Hematopoietic multipotent progenitor cell treated with erythropoietin and hydrocortisone succinate and interleukin-3 and kit ligand, for 15 days (in vitro differentiated cells): Measurements from ENCODE around the gene CARD9.

Experiments used
- DNase-seq: peaks from one replicate; pipeline ENCODE4 v3.0.0-alpha.2; 2015; ENCODE audit warnings: low spot score

CARD9 gene

DNA sequence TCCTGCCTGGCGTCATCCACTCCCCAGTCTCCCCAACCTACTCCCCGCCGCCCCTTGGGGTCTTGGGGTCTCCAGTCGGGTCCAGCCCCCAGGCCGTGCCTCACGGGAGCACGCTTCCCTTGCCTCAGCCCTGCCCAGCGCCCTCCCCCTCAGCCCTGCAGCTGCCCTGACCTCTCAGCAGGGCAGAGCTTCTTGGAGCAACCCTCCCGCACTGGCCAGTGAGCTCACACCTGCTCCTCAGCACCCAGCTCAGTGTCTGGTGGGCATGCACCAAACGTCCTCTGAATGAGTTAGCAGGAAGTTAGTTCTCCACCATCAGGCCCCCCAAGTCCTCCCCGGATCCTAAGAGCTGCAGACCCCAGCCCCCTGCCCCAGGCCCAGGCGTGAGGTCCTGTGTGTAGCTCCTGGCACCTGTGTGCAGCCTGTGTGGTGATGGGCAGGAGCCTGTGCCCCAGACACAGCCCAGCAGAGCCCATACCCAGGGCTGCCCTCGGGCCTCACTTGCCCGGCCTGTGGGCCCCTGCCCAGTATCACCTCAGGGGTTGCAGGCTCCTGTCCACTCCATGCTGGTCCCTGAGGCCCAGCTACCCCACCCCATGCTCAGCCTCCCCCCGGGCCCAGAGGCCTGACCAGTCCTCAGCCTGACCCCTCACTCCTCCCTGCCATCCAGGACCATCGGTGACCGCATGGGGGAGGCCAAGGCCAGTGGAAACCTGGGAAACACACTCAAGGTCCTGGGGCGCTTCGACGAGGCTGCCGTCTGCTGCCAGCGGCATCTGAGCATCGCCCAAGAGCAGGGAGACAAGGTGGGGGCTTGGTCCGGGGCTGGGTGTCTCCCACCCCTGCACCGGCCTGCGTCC is 37.9 kb downstream of the CARD9 start:
- DNase-seq: no peak

DNA sequence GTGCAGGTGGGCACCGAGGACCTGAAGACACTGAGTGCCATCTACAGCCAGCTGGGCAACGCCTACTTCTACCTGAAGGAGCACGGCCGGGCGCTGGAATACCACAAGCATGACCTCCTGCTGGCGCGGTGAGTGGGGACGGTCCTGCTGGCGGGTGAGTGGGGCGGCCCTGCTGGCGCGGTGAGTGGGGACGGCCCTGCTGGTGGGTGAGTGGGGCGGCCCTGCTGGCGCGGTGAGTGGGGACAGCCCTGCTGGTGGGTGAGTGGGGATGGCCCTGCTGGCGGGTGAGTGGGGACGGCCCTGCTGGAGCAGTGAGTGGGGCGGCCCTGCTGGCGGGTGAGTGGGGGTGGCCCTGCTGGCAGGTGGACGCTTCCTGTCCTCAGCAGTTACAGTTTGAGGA is 38.9 kb downstream of the CARD9 start:
- DNase-seq: no peak

DNA sequence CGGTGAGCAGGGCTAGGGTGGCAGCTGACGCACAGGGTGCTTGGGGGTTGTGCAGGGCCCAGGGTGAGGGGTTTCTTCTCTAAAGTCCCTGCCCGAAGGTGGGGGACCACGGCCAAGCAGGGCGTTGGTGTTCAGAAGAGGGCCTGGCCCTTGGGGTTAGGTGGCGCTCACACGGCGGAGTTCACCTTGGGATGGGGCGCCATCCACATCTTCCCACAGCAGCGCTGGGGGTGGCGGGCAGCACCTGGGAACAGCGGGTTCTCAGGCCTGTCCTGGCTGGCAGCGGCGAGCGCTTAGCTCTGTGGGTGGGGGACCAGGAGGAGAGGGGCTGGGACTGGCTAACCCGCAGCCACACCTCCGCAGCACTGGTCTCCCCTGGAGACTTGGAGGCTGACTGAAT is 40.0 kb downstream of the CARD9 start:
- no peak for DNase-seq

DNA sequence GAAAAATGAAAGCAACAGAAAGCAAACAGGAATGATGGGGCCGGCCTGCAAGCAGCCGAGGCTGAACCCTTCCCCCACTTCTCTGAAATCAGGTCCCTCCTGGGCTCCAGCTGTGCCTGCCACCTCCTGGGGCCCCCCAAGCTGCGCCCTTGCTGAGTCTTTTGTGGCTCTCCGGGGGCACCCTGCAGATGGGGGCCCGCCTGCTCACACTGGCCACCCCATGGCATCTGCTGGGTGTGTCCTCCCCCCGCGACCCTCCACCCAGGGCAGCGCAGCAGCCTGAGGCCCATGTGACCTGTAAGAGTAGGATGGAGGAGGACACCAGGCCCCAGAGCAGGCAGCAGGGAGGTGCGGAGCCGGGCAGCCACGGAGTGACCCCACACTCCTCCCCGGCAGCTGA is 40.4 kb downstream of the CARD9 start:
- no peak for DNase-seq

DNA sequence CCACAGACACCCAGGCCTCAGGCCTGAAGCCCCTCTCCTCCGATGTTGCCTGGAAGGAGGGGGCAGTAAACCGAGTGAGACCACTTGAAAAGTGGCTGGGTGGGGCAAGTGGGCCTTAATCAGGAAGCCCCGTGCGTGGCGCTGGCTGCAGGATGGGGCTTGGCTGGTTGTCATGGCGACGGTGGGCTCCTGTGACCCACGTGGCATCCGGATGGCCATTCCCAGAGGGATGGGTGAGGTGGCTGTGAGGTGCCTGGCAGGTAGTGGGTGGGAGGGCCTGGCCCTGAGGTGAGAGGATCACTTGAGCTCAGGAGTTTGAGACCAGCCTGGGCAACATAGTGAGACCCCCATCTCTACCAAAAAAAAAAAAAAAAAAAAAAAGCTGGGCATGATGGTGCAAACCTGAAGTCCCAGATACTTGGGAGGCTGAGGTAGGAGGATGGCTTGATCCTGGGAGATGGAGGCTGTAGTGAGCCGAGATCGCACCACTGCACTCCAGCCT is 40.9 kb downstream of the CARD9 start:
- DNase-seq: no peak

DNA sequence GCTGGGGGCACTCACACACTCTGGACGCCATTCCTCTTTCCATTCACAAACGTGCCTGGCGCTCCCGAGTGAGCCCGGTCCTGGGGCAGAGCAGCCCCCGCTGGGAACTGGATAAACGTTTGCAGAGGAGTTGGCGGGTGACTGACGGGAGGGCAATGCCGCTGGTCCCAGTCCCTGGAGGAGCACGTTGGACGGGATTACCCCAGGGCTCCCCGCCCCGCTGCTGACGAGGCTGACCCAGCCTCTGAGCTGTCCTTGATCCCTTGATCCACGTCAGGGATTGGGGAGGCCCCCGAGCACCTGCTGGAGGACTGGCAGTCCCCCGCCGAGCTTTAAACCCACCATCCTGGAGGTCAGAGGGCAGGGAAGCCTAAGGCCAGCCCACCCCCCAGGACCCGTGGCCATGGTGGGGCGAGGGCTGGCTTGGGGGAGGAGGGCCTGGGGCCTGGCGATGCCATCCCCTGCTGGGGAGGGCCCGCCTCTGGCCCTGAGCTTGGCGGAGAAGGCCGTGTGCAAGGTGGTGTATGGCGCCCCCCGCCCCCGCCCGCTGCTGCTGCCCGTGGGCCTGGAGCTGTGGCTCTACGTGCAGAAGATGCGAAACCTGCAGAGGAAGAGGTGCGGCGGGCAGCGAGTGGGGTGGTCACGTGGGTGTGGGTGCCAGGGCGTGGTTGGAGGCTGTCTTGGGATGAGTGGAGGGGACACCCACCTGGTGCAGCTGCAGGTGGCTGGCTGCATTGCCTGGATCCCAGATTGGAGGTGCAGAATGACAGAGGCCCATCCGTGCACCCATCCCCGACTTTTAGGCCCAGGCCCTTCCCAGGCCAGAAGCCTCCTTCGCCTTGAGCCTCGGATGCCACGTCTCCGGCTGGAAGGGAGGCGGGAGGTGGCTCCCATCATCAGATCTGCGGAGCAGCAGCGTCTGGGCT is 41.6 kb downstream of the CARD9 start:
- no peak for DNase-seq

DNA sequence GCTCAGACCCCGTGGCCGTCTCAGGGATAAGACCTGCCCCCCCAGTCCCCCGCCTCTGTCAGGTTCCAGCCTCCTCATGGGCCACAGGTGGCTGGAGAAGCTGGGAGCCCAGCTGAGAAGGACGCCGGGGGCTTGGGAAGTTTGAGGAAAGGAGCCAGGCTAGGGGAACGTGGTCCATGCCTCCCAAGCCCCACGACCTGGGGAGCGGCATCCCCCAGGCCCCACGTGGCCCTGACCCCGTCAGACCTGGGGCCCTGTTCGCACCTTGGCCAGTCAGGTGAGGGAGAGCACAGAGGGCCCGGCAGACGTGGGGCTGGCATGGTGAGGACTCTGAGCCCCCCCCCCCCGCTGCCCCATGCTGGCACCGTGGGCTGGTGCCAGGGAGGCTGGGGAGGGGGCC is 42.4 kb downstream of the CARD9 start:
- no peak for DNase-seq

DNA sequence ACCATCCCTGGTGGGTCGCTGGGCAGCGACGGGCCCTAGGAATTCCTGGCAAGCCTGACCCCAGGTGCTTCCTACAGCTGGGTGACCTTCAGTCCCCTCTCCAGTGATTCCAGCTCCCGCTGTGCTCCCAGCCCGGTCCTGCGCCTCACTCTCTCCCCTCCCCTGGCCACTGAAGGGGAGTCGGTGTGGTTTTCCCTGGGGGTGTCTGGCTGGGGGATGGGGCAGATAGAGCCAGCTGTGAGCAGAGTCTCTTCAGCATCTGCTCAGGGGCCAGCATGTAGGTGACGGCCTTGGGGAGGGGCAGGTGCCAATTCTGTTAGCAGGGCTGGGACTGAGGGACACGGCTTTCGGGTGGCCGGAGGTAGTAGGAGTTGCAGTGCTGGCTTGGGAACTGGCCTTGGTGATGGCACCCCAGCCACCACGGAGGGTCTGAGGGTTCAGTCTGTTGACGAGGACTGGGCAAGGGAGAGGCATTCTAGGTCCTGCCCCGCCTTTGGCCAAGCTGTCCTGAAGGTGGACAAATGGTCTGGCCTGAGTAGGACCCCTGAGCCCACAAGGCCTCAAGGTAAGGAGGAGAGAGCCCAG is 43.0 kb downstream of the CARD9 start:
- DNase-seq: no peak

DNA sequence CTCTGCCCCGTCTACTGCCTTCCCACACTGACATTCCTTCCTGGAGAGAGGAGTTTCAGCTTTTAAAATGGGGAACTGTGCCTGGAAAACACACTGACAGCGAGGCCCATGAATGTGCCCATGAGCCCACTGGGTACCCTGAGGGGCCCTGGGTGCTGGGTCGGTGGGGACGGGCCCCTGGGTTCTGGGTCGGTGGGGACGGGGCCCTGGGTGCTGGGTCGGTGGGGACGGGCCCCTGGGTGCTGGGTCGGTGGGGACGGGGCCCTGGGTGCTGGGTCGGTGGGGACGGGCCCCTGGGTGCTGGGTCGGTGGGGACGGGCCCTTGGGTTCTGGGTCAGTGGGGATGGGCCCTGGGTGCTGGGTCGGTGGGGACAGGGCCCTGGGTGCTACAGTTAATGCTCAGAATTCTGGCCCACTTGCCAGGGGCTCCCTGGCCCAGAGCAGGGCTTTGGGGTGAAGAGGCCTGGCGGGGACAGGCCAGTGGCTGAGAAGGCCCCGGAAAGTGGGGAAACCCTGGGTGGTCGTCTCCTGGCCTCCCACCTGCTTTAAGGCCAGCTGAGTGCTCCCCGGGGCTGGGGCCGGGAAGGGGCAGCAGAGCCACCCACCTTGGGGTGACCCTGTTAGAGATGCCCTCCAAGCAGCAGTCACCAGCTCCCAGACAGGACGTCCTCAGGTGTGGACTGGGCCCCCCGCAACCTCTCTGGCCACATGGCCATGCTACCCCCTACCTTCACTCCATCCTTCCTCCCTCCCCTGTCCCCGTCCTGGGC is 43.6 kb downstream of the CARD9 start:
- DNase-seq: no peak

DNA sequence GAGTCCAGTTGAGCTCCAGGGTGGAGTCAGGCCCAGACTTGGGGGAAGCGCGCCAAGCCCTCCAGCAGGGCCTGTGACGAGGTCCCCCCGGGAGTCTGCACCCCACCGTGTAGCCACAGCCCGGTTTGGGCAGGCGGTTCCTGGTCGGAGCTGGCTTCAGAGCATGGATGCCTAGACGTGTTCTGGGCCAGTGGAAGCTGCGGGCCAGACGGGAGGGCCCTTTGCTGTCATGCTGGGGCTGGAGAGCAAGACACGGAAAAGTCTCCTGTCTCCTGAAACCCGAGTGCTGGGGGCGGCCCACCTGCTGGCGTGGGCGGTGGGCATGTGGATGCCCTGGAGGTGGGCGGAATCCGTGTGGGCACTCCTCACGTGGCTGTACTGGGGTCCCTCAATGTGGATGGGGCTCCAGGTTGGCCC is 44.2 kb downstream of the CARD9 start:
- DNase-seq: no peak

DNA sequence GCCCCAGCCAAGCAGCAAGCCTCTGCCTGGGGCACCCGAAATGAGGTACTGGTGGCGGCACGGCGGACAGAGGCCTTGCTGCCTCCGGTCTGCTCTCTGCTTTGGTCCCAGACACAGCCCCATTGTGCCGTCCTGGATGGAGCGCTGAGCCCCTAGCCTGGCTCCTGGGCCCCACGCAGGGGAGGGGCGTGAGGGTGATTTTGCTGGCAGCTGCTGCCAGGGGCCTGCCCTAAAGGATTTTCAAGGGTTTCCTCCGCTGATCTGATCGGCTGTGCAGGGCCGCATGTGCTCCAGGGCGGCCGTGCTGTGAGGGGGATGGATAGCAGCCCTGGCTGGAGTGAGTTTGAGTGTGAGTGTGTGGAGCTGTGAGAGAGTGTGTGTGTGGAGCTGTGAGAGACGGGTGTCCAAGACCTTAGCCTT is 44.8 kb downstream of the CARD9 start:
- DNase-seq: no peak

DNA sequence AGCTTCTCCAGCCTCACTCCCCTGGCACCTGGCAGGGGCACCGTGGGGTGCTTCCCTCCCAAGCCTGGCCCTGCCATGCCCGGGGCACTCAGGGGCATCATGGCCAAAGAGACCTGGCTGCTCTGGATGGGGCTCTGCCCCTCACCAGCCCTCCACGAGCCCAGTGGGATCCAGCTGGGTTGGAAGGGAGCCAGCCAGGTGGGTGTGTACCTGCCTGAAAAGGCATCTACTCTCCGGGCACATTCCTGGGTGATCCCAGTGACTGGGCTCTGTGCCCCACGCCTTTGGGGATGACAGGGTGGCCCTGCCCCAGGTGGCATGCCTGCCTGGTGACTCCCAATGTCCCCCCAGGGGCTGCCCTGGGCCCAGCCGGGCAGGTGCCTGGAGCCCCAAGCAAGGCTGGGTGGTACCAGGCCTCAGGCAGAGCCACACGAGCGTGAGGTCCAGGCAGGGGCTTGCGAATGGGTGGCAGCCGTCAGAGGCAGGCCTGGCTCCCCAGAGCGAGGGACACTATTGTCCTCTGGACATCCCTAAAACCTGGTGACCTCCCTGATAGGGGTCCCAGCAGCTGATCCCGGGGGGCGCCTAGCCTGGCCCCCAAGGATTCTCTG is 45.4 kb downstream of the CARD9 start:
- DNase-seq: no peak

DNA sequence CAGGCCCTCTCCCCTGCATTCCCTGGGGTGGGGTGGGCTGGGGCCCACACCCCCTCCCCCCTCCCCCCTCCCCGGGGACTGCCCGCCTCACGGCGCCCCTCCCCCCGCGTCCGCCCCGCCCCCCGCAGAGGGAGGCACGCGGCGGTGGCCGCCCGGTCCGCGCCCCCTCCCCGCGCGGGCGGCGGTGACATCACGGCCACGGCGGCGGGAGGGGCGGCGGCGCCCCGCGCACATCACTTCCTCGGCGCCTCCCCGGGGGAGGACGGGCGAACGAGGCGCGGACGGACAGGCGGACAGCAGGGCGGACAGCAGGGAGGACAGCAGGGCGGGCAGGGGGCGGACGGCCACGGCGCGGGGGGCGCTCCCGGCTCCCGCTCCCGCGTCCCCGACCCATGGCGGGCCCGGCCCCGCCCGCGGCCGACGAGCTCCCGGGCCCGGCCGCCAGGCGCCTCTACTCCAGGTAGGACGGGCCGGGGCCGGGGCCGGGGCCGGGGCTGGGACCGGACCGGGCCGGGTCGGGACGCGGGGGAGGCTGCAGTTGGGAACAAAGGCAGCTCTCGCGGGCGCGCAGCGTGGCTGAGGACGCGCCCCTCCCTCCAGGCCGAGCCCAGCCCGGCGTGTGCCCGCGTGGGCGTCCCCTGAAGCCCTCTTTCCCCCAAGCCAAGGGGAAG is 46.0 kb downstream of the CARD9 start, which contains the start of gene GPSM1:
GPSM1 (plus strand) TSS at position 236 of the 671 bp plus-strand sequence; CDS start at position 393, 157 bp downstream.
- DNase-seq: no peak

DNA sequence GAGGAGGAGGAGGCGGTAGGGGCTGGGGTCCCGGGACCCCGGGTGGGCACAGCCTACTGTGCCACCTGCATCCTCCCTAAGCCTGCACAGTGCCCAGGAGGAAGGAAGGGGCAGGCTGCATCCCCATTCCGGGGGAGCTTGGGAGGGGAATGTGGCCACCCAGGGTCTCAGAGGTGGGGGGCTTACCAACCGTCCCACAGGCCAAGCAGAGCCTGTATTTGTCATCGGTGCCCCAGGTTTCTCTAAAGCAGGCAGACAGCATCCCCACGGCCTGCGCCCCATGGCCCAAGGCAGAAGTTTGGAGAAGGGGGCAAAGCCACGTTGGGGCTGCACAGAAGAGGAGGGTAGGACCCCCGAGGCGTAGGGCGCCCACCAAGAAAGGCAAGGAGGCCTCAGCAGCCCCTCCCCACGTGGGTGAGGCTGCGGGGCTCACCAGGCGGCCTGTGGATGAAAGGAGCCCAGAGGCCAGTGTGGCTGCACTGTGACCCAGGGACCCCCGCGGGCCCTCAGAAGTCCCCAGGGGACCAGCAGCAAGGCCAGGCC is 46.6 kb downstream of the CARD9 start:
- no peak for DNase-seq

DNA sequence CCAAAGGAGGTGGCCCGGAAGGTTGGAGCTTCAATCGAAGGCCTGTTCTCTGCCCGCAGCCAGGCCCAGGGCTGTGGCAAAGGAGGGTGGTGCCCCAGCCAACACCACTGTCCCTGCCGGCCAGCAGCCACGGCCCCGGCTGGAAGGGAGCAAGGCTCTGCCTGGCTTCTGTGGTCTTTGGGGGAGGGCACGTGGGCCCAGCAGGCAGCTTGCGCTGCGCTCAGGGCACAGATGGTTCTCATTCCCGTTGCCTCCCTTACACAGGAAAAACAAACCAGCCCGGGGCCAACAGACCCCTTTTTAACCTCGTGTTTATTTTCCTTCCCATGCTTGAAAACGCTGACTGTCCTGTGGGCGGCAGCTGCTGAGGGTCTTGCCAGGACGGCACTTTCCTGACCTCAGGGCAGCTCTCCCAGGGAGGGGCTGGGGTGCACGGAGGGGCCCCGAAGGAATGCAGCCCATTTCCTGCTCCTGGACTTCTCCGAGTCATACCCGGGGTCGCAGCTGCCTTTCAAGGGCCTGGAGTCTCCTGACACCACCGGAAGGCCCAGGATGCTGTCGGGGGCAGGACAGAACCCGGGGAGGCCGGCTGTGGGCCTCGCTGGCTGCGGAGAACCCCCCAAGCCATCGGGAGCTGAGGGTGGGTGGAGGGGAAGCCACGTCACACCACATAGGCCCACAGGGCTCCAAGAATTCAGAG is 47.3 kb downstream of the CARD9 start:
- no peak for DNase-seq

DNA sequence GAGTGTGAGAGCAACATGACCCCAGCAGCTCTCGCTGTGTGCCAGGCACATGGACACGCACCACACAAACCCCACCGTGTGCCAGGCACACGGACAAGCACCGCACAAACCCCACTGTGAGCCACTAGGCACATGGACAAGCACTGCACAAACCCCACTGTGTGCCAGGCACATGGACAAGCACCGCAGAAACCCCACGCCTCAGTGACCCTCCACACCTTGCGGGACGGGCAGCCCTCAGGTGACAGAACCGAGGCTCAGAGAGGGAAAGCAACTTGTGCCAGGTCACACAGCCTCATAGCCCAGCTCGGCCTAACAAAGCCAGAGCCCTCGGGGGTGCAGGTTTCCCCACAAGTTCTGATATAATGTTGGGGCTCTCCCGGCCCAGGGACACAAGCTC is 48.1 kb downstream of the CARD9 start:
- no peak for DNase-seq

DNA sequence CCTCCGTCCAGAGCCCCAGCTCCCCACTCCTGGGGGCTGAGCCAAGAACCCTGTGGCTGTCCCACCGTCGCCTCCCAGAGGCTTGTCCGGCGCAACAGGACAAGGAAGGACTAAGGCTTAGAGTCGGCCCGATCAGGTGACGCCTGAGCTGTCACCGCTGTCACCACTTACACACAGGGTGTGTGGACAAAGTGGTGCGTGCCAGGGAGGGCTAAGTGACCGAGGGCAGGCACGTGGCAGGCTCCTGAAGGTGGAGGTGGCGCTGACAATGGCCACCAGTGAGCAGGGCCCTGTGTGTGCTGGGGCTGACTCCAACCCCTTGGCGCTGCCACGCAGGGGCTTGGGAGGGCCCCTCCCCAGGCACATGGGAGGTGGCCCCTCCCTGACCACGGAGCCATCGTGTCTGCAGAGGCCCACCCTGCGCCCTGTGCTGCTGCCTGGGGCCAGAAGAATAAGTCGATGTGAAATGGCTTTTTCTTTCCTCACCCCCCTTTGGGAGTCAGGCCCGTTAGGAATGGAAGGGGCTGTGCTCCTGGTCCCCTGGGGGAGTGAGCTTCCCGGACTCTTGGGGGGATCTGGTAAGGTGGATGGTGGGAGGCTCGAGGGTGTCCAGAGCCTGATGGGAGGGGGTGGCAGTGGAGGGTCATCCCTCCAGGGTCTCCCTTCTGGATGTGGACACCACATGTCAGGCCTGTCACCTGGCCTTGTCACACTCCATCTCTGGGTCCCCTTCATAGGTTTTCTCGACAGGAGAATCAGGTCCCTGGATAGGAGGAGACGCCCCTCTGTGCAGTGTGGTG is 48.8 kb downstream of the CARD9 start:
- DNase-seq: no peak

DNA sequence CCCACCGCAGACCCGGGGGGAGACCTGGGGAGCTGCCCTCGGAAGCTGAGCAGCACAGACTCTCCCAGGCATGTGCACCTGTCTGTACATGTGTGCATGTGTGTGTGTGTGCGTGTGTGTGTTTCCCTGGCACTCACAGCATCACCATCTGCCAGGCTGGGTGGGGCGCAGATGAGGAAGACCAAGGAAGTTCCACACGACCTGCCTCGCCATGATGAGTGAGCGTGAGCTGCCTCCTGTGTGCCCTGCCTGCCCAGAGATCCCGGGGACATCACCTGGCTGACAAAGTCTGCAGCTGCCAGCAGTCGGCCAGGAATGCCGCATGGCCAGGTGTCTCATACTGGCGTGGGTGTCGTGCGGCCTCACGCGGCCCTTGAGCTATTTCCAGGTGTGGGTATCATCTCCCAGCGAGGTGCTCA is 50.1 kb downstream of the CARD9 start:
- DNase-seq: no peak
